BE2C (cell line): ENCODE data around the gene CCDC47.

ENCODE experiments used
- DNase-seq: peaks from one replicate; pipeline ENCODE4 v3.0.0-alpha.2; 2020
- H3K27me3 ChIP-seq: fragments of 250-450 bp; sonication (Bioruptor Pico); 2 replicates; pipeline ENCODE4 v1.5.1; 2020; ENCODE audit warnings: mild to moderate bottlenecking
- H3K36me3 ChIP-seq: fragments of 250-450 bp; sonication (Bioruptor Pico); 2 replicates; pipeline ENCODE4 v1.5.1; 2020; ENCODE audit warnings: mild to moderate bottlenecking
- H3K4me1 ChIP-seq: fragments of 250-450 bp; sonication (Bioruptor Pico); 2 replicates; pipeline ENCODE4 v1.5.1; 2020
- H3K4me3 ChIP-seq: 2 replicates; pipeline ENCODE4 v1.5.1; 2011; ENCODE audit warnings: low read depth, low read length
- H3K9me3 ChIP-seq: fragments of 250-450 bp; sonication (Bioruptor Pico); 2 replicates; pipeline ENCODE4 v1.5.1; 2020
- TF ChIP-seq, protein P1 (sequence below): IDR thresholded peaks from 2 replicates; pipeline ENCODE4 v1.5.1; 2012; ENCODE audit warnings: mild to moderate bottlenecking, low read depth, low read length

The CCDC47 gene

DNA sequence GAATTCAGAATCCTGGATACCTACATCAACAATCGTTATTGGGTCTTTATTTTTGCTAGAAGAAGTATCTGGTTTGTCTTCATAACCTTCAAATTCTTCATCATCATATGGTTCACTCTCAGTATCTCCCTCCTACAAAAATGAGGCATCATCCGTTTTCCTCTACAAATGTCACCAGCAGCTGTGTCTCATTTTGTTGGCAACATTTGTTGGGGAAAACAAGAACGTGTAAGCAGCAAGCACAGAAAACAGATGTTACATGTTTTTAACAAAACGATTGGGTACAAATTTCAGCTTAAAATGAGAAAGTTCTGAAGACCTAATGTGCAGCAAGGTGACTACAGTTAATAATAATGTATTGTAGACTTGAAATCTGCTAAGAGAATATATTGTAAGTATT lies 8.7 kb downstream of the CCDC47 start:
- H3K4me1 ChIP-seq, result no peaks in the 10 kb centered on the region
- peaks cover 75% of the 10 kb centered on the region for H3K36me3 ChIP-seq
- no peaks in the 10 kb centered on the region for H3K27me3 ChIP-seq
- no peak overlapping the region for H3K4me3 ChIP-seq
- no peak for DNase-seq
- H3K9me3 ChIP-seq, result no peaks in the 10 kb centered on the region
- TF ChIP-seq, protein P1, sequence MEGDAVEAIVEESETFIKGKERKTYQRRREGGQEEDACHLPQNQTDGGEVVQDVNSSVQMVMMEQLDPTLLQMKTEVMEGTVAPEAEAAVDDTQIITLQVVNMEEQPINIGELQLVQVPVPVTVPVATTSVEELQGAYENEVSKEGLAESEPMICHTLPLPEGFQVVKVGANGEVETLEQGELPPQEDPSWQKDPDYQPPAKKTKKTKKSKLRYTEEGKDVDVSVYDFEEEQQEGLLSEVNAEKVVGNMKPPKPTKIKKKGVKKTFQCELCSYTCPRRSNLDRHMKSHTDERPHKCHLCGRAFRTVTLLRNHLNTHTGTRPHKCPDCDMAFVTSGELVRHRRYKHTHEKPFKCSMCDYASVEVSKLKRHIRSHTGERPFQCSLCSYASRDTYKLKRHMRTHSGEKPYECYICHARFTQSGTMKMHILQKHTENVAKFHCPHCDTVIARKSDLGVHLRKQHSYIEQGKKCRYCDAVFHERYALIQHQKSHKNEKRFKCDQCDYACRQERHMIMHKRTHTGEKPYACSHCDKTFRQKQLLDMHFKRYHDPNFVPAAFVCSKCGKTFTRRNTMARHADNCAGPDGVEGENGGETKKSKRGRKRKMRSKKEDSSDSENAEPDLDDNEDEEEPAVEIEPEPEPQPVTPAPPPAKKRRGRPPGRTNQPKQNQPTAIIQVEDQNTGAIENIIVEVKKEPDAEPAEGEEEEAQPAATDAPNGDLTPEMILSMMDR, result no peak

DNA sequence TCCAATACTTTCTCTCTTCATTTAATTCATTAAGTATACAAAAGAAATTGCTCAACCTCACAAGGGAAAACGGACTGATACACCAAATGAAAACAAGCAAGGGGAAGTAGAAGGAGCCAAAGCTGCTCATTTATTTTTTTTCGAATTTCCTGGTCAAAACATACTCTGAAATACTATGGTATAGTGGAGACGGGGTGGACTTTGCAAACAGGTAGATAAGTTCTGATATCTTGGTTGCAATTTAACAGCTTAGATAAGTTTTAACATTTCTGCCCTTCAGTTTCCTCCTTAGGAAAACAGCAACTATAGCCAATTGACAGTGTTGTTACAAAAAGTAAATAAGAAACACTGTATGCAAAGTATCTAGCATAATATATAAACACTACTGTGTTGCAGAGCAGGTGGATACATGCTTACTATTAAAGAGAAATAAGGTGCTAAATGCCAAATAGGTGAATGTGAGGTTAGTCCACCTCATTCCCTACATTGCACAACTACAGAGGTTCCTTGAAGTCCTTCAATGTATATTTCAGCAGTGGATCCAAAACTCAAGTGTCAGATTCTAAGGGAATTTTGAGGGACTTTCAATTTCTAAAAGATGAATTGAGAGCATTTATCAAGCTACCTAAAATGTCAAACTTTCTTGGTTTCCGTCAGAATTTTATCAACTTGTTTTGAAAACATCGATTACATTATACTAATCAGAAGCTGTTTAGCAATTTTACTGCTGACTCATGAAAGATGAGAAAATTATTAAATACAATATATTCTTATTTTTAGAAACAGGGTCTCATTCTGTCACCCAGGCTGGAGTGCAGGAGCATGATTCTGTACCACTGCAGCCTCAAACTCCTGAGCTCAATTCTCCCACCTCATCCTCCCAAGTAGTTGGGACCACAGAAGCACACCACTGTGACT lies 11.0 kb downstream of the CCDC47 start:
- H3K9me3 ChIP-seq, result no peaks in the 10 kb centered on the region
- H3K36me3 ChIP-seq, result peaks cover 81% of the 10 kb centered on the region
- DNase-seq, result no peak
- no peak overlapping the region for H3K4me3 ChIP-seq
- TF ChIP-seq, protein P1, result no peak
- no peaks in the 10 kb centered on the region for H3K4me1 ChIP-seq
- H3K27me3 ChIP-seq, result no peaks in the 10 kb centered on the region

DNA sequence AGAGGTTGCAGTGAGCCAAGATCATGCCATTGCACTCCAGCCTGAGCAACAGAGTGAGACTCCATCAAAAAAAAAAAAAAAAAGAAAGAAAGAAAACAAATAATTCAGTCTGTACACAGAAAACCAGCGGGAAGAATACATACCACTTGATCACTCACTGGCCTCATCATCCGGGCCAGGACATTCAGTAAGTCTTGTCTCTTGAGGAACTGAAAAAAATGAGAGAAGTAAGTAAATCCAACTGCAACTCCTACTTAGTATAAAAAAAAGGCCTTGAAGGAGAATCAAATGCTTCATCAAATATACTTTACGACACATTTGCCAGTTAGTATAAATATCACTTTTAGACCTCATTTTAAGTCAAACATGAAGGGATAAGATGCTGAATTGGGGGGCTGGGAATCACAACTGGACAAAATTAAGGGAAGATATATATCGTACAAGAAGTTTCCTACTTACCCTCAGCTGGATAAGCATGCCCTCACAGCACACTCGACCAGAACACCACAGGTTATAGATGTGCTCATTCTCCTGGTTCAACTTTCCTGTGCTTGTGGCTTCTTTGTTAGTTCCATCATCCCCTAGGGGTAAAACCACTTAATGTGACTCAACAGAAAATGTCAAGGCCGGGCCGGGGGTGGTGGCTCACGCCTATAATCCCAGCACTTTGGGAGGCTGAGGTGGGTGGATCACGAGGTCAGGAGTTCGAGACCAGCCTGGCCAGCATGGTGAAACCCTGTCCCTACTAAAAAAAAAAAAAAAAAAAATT lies 12.4 kb downstream of the CCDC47 start:
- TF ChIP-seq, protein P1, result no peak
- peaks cover 82% of the 10 kb centered on the region for H3K36me3 ChIP-seq
- H3K4me1 ChIP-seq, result no peaks in the 10 kb centered on the region
- no peaks in the 10 kb centered on the region for H3K9me3 ChIP-seq
- no peak overlapping the region for H3K4me3 ChIP-seq
- no peak for DNase-seq
- H3K27me3 ChIP-seq, result no peaks in the 10 kb centered on the region

DNA sequence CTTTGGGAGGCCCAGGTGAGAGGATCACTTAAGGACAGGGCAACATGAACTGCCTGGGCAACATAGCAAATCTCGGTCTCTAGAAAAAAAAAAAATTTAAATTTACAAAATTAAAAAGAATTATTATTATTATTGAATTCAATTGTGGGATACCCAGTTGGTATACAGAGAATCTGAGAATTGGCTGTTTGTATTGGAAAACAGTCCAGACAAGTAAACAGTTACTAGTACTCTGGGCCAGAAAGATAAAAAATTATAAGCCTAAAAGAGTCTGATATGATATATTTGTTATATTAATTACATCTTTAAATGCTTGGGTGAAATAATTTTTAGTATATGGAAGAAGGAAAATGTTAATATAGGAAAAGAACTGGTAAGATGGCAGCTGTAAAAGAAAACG lies 15.0 kb downstream of the CCDC47 start:
- no peak for DNase-seq
- Histone ChIP-seq H3K4me3 (no peak overlapping the region), H3K27me3 (no peaks in the 10 kb centered on the region), H3K4me1 (no peaks in the 10 kb centered on the region), H3K9me3 (no peaks in the 10 kb centered on the region), H3K36me3 (peaks cover 79% of the 10 kb centered on the region)
- TF ChIP-seq, protein P1, result no peak

DNA sequence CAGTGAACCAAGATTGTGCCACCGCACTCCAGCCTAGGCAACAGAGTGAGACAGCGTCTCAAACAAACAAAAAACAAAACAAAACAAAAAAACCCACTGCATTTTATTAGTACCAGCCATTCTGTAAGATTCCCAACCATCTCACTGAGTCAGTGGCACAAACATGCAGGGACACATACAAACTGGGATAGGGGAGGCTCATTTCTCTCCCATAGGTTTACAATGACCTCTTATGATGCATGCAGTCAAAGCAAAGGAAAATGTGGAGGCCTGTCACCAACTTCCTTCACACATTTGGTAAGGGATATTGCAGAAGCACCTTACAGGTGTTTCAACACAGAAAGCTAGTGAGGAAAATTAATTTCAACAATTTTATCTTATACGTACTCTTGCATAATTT lies 19.4 kb downstream of the CCDC47 start:
- Histone ChIP-seq H3K27me3 (no peaks in the 10 kb centered on the region), H3K4me3 (no peak overlapping the region), H3K36me3 (peaks cover 72% of the 10 kb centered on the region), H3K9me3 (no peaks in the 10 kb centered on the region), H3K4me1 (no peaks in the 10 kb centered on the region)
- no peak for DNase-seq
- TF ChIP-seq, protein P1, result no peak
